Amniotic epithelial cell (primary cell): ENCODE measurements around the gene SLMAP.

ENCODE experiments used
- DNase-seq: peaks from one replicate; pipeline ENCODE4 v3.0.0-alpha.2; 2010; ENCODE audit warnings: low read depth

Gene SLMAP

GRCh38 chr3:57896031-57896430 is 139.9 kb downstream of the SLMAP start:
- DNase-seq = no peak

GRCh38 chr3:57896691-57897090 is 140.6 kb downstream of the SLMAP start:
- DNase-seq = no peak

DNA sequence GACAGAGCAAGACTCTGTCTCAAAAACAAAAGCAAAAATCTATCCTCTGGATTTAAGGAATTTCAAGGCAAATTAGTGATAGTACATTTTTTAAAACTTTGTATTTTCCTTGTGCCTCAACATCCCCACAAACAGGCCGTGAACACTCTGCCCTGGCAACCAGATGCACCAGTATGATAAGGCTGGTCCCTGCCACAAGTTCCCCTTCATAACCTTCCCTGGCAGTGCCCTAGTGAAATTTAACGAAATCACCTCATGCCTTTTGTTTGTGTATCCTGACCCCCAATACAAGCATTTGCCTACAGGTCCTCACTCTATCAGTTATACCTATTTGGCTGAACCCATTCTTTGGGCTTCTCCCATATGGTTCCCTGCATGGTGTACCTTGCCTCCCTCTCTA is 144.7 kb downstream of the SLMAP start:
- no peak for DNase-seq

GRCh38 chr3:57903124-57903890 is 147.2 kb downstream of the SLMAP start:
- no peak for DNase-seq

DNA sequence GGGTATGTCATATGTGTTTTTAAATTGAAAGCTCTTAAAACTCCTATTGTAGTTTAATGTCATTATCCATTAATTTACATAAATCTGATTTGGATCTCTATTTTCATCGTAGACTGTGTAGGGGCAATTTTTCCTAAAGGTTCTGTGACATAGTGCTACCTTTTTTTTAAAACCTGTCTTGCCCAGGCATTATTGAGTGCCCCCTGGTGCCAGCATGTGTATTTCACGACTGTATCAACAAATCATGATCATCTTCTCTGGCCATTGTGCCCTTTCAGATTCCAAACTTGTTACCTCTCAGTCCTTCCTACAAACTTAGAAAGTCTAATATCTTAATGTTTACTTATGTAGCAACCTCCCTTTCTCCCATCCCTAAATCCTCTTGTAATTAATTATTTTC is 154.9 kb downstream of the SLMAP start:
- no peak for DNase-seq

GRCh38 chr3:57911593-57911992 is 155.5 kb downstream of the SLMAP start:
- no peak for DNase-seq

GRCh38 chr3:57917601-57918000 is 161.5 kb downstream of the SLMAP start:
- peak; percentile 75 for DNase-seq

- peak; percentile 96 for DNase-seq
These were observed 162.2 kb downstream of the SLMAP start for GRCh38 chr3:57918123-57918837.

DNA sequence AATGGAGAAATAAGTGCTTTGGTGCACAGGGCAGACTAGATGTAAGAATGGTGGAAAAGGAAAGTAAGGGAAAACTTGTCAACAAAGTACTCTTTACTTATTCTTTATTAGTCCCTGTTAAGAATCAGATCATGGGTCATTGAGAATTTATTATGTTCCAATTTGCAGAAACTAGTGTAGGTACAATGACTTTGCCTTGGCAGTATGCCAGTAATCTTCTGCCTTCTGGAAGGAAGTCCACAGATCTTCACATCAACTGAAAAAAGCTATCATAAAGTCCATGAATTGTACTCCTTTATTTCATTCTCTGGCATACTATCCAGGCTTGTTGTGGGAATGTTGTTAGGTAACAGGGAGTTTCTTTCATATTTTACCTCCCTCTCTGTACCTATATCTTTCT is 163.9 kb downstream of the SLMAP start:
- peak; percentile 21 for DNase-seq

DNA sequence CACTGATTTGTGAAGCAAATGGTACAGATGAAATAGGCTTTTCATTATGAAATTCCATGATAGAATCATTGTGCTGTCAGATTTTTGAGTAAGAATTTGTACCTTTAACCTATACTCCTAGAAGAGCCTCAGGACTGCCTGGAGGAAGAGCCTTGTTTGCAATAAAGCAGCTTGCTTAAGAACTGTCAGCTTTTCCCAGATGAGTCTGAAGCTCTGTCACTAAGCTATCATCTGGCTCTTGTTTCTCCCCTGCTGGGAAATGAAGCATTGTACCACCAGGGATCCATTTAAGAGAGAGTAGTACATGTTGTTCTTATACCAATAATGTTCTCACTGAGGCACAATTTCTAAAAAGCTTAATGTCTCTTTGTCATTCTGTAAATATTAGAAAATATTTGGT is 167.0 kb downstream of the SLMAP start:
- DNase-seq = peak; percentile 66

DNA sequence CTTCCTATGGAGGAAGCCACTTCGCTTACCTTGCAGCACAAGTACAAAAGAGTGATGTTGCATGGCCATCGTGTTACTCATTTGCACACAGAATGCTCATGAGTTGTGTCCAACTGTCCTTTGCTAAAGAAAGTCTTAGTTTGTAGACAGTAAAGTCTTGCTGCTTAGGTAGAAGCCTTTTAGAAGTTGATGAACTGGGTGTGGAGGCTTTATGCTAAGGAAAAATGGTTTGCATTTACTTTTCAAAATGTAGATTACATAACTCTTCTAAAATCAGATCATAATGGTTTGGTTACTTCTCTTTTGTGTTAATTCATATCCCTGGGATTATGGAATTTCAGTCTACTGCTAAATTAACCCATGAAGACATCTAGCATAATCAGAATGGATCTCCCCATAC is 167.6 kb downstream of the SLMAP start:
- no peak for DNase-seq

GRCh38 chr3:57927166-57927565 is 171.1 kb downstream of the SLMAP start:
- DNase-seq = no peak

DNA sequence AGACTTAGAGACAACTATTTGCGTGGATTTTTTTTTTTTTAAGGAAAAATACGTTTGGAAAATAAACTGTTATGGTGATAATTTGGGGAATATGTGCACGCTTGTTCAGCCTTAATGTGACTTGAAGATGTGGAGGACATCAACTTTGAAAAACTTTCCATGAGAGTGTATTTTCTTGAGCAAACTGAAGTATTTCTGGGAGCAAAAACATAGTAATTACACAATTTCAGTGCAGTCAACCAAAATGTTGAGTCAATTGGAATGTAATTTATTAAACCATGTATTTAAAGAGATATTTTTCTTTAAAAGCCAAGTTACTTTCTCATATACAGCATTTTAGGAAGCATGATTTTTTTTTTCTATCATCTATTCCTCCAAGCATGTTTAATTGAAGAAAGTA is 171.8 kb downstream of the SLMAP start:
- DNase-seq = peak; percentile 71

- DNase-seq = no peak
These were observed 172.4 kb downstream of the SLMAP start for GRCh38 chr3:57928511-57928910.

GRCh38 chr3:57929988-57930387 is 173.9 kb downstream of the SLMAP start:
- DNase-seq = no peak

GRCh38 chr3:57933602-57934001 is 177.5 kb downstream of the SLMAP start:
- no peak for DNase-seq

DNA sequence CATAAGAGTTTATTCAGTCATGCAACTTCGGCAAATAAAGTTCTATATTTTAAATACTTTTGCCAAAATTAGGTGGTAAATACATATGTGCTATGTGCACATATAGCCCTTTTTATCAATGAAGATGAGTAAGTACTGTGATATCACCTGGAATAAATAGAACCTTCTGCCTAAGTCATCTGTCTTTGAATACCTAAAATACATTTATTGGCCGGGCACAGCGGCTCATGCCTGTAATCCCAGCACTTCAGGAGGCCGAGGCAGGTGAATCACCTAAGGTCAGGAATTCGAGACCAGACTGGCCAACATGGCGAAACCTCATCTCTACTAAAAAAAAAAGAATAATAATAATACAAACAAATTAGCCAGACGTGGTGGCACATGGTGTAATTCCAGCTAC is 178.3 kb downstream of the SLMAP start:
- no peak for DNase-seq

- no peak for DNase-seq
These were observed 179.4 kb downstream of the SLMAP start for GRCh38 chr3:57935539-57935938.

DNA sequence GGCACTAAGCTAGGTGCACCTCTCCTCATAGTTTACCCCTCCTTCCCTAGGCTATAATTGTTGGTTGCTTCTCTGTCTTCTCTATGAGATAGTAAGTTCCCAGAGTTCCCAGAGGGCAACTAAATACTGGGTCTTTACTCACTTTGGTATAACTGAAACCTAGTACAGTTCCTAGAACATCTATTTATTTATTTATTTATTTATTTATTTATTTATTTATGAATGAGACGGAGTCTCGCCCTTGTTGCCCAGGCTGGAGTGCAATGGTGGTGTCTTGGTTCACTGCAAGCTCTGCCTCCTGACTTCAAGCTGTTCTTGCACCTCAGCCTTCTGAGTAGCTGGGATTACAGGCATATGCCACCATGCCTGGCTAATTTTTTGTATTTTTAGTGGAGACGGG is 181.0 kb downstream of the SLMAP start:
- DNase-seq = no peak

DNA sequence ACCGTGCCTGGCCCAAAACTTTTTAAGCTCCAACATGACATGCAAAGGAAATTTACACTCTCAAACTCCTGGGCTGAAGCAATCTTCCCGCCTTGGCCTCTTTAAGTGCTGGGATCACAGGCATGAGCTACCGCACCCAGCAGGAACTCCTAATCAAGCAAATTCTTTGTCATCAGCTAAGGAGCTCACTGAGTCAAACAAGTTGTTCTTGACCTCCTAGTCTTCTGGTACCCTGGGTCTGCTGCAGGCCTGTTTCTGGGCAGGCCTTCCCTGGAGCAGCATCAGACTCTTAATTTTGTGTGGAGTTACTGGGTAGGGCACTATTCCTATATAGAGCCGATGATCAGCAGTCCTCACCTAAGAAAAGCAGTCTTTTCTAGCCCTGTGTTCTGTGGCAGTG is 183.7 kb downstream of the SLMAP start:
- DNase-seq = no peak

DNA sequence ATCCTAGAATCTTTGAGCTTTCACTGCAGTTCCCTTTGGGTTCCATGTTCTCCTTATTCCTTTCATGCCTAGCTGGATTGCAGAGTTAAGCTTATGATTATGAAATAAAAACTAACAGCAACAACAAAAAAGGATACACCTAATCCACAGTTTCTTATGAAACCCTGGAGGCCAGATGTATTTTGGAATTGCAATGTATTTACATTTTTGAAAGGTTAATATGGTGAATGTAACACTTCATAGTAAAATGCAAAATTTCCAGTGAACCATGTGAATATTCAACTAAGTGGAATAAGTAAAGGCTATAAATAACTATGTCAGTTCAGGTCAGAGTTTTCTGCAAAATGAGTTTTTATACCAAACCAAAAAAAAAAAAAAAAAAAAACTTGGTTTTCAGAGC is 186.3 kb downstream of the SLMAP start:
- DNase-seq = peak; percentile 74

DNA sequence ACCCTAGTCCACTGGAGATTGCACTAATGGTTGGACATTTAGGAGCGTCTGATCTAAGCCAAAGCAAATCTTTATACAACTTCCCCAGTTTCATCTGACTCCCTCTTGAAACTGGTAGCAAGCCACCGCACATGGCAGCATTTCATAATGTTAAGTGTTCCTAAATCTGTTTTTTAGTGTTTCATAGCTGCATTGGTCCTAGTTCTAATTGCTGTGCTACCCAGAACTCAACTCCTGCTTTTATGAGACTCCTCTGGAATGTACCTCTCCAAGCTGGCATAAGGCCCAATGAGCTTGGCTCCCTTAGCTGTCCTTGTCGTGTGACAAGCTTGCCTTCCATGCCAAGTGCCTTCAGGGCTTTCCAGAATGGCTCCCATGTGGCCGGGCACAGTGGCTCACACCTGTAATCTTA is 186.8 kb downstream of the SLMAP start:
- no peak for DNase-seq
